CD14-positive monocyte (primary cell): ENCODE results near the gene WDR45. TPM values are rescaled to one million over a fixed set of nuclear protein-coding genes. Genes with fewer than 3 reads are reported as not detected.

Source experiments
- DNase-seq, 3 donors: peaks; one replicate each; pipeline ENCODE4 v3.0.0-alpha.2; 2011 to 2022
- H2AFZ ChIP-seq: 2 replicates; pipeline ENCODE4 v1.6.0; 2012; ENCODE audit warnings: mild to moderate bottlenecking, low read depth, low read length, inconsistent platforms; ENCODE audit not compliant: insufficient read depth, poor library complexity, severe bottlenecking
- H3K27ac ChIP-seq, 2 donors: 1 replicate in 1 of 2; 2 replicates in 1 of 2; pipeline ENCODE4 v1.5.1; 2012 to 2013; ENCODE audit warnings: low read length in 2 of 2, control low read depth in 1 of 2, inconsistent platforms in 1 of 2, low read depth in 1 of 2, mild to moderate bottlenecking in 1 of 2
- H3K27me3 ChIP-seq, 2 donors: one replicate each; pipeline versions ENCODE4 v1.6.0 to v1.6.1; 2011 to 2013; ENCODE audit warnings: low read length in 2 of 2; ENCODE audit not compliant: control insufficient read depth in 2 of 2, insufficient read depth in 2 of 2
- H3K36me3 ChIP-seq, 2 donors: replicated peaks in 1 of 2; 1 replicate in 1 of 2; 2 replicates in 1 of 2; pipeline versions ENCODE4 v1.5.1 to v1.6.1; 2012 to 2013; ENCODE audit warnings: low read length in 2 of 2, control low read depth in 1 of 2, inconsistent platforms in 1 of 2, mild to moderate bottlenecking in 1 of 2; ENCODE audit not compliant: insufficient read depth in 2 of 2, control insufficient read depth in 1 of 2
- H3K4me1 ChIP-seq, 2 donors: 1 replicate in 1 of 2; 2 replicates in 1 of 2; pipeline versions ENCODE4 v1.5.1 to v1.6.1; 2012 to 2013; ENCODE audit warnings: low read length in 2 of 2, control low read depth in 1 of 2, inconsistent platforms in 1 of 2, mild to moderate bottlenecking in 1 of 2, moderate library complexity in 1 of 2; ENCODE audit not compliant: insufficient read depth in 2 of 2, control insufficient read depth in 1 of 2
- H3K4me2 ChIP-seq: replicated peaks from 2 replicates; pipeline ENCODE3; 2012; ENCODE audit warnings: low read length, moderate library complexity, mild to moderate bottlenecking; ENCODE audit not compliant: poor library complexity, severe bottlenecking; ENCODE audit errors: extremely low read depth
- H3K4me3 ChIP-seq, 3 experiments: fragments of 200-600 bp in 1 of 3; sonication (generic) in 1 of 3; replicated peaks in 1 of 3; 1 replicate in 2 of 3; 2 replicates in 1 of 3; pipeline ENCODE4 v1.5.1; 2011 to 2013; ENCODE audit warnings: low read length in 3 of 3, mild to moderate bottlenecking in 3 of 3, control low read depth in 2 of 3, low read depth in 2 of 3, inconsistent platforms in 1 of 3, moderate library complexity in 1 of 3
- H3K79me2 ChIP-seq: 2 replicates; pipeline ENCODE4 v1.6.0; 2012; ENCODE audit warnings: mild to moderate bottlenecking, control low read depth, inconsistent platforms, low read length, moderate library complexity; ENCODE audit not compliant: insufficient read depth
- H3K9ac ChIP-seq: 2 replicates; pipeline ENCODE4 v1.6.0; 2017; ENCODE audit warnings: low read length, mild to moderate bottlenecking; ENCODE audit not compliant: insufficient read depth, poor library complexity, severe bottlenecking
- H3K9me3 ChIP-seq, 2 donors: replicated peaks in 1 of 2; 1 replicate in 1 of 2; 2 replicates in 1 of 2; pipeline versions ENCODE4 v1.5.1 to v1.6.1; 2012 to 2013; ENCODE audit warnings: low read length in 2 of 2, control low read depth in 1 of 2; ENCODE audit not compliant: control insufficient read depth in 1 of 2, insufficient read depth in 1 of 2
- H4K20me1 ChIP-seq: 2 replicates; pipeline ENCODE4 v1.6.0; 2012; ENCODE audit warnings: mild to moderate bottlenecking, low read length, control low read depth, moderate library complexity; ENCODE audit not compliant: insufficient read depth
- H3K27ac Mint-ChIP-seq, 7 donors: one replicate each; pipeline ENCODE4 v1.8.0; 2020; ENCODE audit warnings: mild to moderate bottlenecking in 7 of 7, mixed read lengths in 7 of 7, moderate library complexity in 6 of 7, inconsistent platforms in 2 of 7
- H3K27me3 Mint-ChIP-seq, 3 donors: one replicate each; pipeline ENCODE4 v1.8.0; 2021 to 2022; ENCODE audit warnings: low read depth in 3 of 3, mild to moderate bottlenecking in 3 of 3, mixed read lengths in 3 of 3, moderate library complexity in 3 of 3, inconsistent platforms in 1 of 3
- H3K36me3 Mint-ChIP-seq, 2 donors: one replicate each; pipeline ENCODE4 v1.8.0; 2020; ENCODE audit warnings: mixed read lengths in 2 of 2, inconsistent platforms in 1 of 2, mild to moderate bottlenecking in 1 of 2
- H3K4me1 Mint-ChIP-seq: one replicate; pipeline ENCODE4 v1.8.0; 2020; ENCODE audit warnings: mild to moderate bottlenecking, mixed read lengths
- H3K4me3 Mint-ChIP-seq, 2 donors: one replicate each; pipeline ENCODE4 v1.8.0; 2020; ENCODE audit warnings: mild to moderate bottlenecking in 2 of 2, mixed read lengths in 2 of 2, moderate library complexity in 1 of 2
- H3K9me3 Mint-ChIP-seq, 7 donors: one replicate each; pipeline ENCODE4 v1.8.0; 2020 to 2022; ENCODE audit warnings: mixed read lengths in 7 of 7, mild to moderate bottlenecking in 6 of 7, moderate library complexity in 6 of 7, inconsistent platforms in 2 of 7
- WGBS: methylation state at CpG from one replicate; pipeline ENCODE4 v1.1.5; 2013; ENCODE audit warnings: missing lambda C conversion rate; ENCODE audit not compliant: insufficient coverage; 5-methylcytosine and 5-hydroxymethylcytosine counted together
- intact Hi-C, 2 donors: fragments of 100-400 bp; cut with micrococcal nuclease; formaldehyde crosslinking; loops; one replicate each; pipeline versions ENCODE4 v1.15.0 to v1.15.1; 2023
- polyA plus RNA-seq, 3 donors: library from polyadenylated mRNA; depleted of rRNA in 1 of 3; unstranded in 2 of 3; stranded (reverse) in 1 of 3; fragments of 300-500 nt in 2 of 3; fragments of >200 nt in 1 of 3; fragmentation: Illumina TruSeq in 2 of 3; gene quantifications; 1 replicate in 2 of 3; 2 replicates in 1 of 3; pipeline ENCODE4 v1.2.3, GENCODE V29; 2012 to 2021
- TF ChIP-seq, protein P1 (sequence below): fragments of 200-600 bp; IDR thresholded peaks from one replicate; pipeline ENCODE4 v1.8.0; 2022; ENCODE audit warnings: antibody characterized with exemption, mild to moderate bottlenecking

WDR45 gene
- polyA plus RNA-seq, 3 donors = 83.1 to 207 (median 83.8) TPM

DNA sequence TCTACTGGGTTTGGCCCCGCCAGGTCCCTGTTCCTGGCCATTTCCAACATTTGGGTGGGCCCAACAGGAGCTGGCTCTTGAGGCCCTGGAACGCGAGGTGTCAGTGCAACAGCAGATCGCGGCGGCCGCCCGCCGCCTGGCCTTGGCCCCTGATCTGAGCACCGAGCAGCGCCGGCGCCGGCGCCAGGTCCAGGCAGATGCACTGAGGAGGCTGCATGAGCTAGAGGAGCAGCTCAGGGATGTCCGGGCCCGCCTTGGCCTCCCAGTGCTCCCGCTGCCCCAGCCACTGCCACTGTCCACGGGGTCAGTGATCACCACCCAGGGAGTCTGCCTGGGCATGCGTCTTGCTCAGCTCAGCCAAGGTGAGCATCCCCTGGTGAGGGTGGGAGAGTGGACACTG is 15.4 kb downstream of the WDR45 start:
- H3K27ac Mint-ChIP-seq = no peak overlapping the region
- no peak overlapping the region for H3K4me3 ChIP-seq
- peaks cover 0 to 2% (median 0%) of the 10 kb centered on the region in 3 donors for H3K27me3 Mint-ChIP-seq
- WGBS = 97% methylated on average over 11 of the region's 20 CpGs
- no peak overlapping the region for H3K4me2 ChIP-seq
- no peak overlapping the region for H3K27ac ChIP-seq
- H3K27me3 ChIP-seq = no peaks in the 10 kb centered on the region
- no peak overlapping the region for H2AFZ ChIP-seq
- peaks cover 0 to 5% of the 10 kb centered on the region in 2 donors for H3K4me1 ChIP-seq
- H3K9me3 Mint-ChIP-seq = peaks cover 0 to 3% (median 0%) of the 10 kb centered on the region in 7 donors
- H3K4me3 Mint-ChIP-seq = no peak overlapping the region
- no peaks in the 10 kb centered on the region for H3K4me1 Mint-ChIP-seq
- intact Hi-C loops = no loop called here
- no peaks in the 10 kb centered on the region for H3K79me2 ChIP-seq
- no peaks in the 10 kb centered on the region for H3K36me3 ChIP-seq
- no peak overlapping the region for H3K9ac ChIP-seq
- DNase-seq = no peak
- H3K9me3 ChIP-seq = no peaks in the 10 kb centered on the region
- TF ChIP-seq, protein P1, sequence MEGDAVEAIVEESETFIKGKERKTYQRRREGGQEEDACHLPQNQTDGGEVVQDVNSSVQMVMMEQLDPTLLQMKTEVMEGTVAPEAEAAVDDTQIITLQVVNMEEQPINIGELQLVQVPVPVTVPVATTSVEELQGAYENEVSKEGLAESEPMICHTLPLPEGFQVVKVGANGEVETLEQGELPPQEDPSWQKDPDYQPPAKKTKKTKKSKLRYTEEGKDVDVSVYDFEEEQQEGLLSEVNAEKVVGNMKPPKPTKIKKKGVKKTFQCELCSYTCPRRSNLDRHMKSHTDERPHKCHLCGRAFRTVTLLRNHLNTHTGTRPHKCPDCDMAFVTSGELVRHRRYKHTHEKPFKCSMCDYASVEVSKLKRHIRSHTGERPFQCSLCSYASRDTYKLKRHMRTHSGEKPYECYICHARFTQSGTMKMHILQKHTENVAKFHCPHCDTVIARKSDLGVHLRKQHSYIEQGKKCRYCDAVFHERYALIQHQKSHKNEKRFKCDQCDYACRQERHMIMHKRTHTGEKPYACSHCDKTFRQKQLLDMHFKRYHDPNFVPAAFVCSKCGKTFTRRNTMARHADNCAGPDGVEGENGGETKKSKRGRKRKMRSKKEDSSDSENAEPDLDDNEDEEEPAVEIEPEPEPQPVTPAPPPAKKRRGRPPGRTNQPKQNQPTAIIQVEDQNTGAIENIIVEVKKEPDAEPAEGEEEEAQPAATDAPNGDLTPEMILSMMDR = no peak
- H4K20me1 ChIP-seq = no peaks in the 10 kb centered on the region
- no peaks in the 10 kb centered on the region for H3K36me3 Mint-ChIP-seq

DNA sequence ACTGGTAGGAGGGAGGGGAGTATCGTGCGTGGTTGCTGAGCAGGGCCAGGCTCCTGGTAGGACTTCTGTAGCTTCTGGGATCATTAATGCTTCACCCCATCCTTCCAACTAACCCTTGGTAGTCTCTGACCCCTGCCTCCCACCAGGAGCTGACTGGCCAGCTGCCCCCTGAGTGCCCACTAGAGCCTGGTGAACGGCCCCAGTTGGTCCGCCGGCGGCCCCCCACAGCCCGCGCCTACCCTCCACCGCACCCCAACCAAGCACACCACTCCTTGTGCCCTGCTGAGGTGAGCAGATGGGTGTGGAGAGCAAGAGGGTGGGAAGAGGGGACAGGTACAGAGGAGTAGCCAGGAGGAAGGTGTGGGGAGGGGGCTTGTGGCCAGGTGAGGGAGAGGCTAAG is 16.0 kb downstream of the WDR45 start:
- Histone ChIP-seq H3K4me2 (no peak overlapping the region), H3K4me3 (no peak overlapping the region), H3K36me3 (no peaks in the 10 kb centered on the region), H3K79me2 (no peaks in the 10 kb centered on the region), H2AFZ (no peak overlapping the region), H4K20me1 (no peaks in the 10 kb centered on the region), H3K9me3 (no peaks in the 10 kb centered on the region), H3K9ac (no peak overlapping the region), H3K27ac (no peak overlapping the region), H3K27me3 (no peaks in the 10 kb centered on the region), H3K4me1 (peaks cover 0 to 5% of the 10 kb centered on the region in 2 donors)
- intact Hi-C loops = no loop called here
- Mint-ChIP-seq H3K4me3 (no peak overlapping the region), H3K9me3 (peaks cover 0 to 3% (median 0%) of the 10 kb centered on the region in 7 donors), H3K36me3 (no peaks in the 10 kb centered on the region), H3K27me3 (peaks cover 0 to 2% (median 0%) of the 10 kb centered on the region in 3 donors), H3K4me1 (no peaks in the 10 kb centered on the region), H3K27ac (peak overlapping the region in 2 of 7 donors; percentile 31 to 77)
- TF ChIP-seq, protein P1 = no peak
- no peak for DNase-seq
- no CpG with 5 or more reads among the region's 9 CpGs for WGBS
